ENCODE results near the gene BCAS2. TPM values are rescaled to one million over a fixed set of nuclear protein-coding genes. Genes with fewer than 3 reads are reported as not detected.
A peak's percentile ranks its signal among the peaks of the same experiment; 100 is the strongest.

Gene BCAS2
- total RNA-seq (2014; rRNA removed; shearing (Covaris generic); ENCODE audit: low replicate concordance): 13.3 and 17.8 TPM in 2 replicates

GRCh38 chr1:114581335-114582287 is at the start of gene BCAS2:
Gene BCAS2 (minus strand): TSS chr1:114581615. CDS start chr1:114581591, 24 bp downstream.
- in situ Hi-C loops (cut with HindIII; ENCODE audit: low pct_unique_long_range_greater_than_20kb, low sequenced_read_pairs): no loop called here

GRCh38 chr1:114627107-114627506 is 45.7 kb upstream of the BCAS2 start:
- no peak for DNase-seq (ENCODE audit: low read depth)
- in situ Hi-C loops (cut with HindIII; ENCODE audit: low pct_unique_long_range_greater_than_20kb, low sequenced_read_pairs): no loop called here

More at GRCh38 chr1:114581335-114582287, at the start of gene BCAS2:
- peak; percentile 93 for DNase-seq (ENCODE audit: low read depth)

DNA sequence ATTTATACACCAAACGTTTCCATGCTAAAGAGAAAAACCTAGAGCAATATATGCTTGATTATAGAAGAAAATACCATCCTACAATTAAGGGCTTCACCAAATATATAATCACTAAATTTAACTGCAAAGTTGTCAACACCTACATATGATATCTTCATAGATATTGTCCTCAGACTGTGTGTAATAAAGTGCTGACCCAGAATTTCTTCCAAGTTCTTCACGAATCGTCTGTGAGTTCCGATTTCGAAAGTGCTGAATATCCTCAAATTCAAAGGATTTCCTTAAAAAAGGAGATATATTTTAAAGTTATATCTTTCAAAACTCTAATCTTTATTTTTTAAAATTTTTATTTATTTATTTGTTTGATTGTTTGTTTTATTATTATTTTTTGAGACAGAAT is 41.9 kb upstream of the BCAS2 start:
- in situ Hi-C loops (cut with HindIII; ENCODE audit: low pct_unique_long_range_greater_than_20kb, low sequenced_read_pairs): no loop called here
- no peak for DNase-seq (ENCODE audit: low read depth)

DNA sequence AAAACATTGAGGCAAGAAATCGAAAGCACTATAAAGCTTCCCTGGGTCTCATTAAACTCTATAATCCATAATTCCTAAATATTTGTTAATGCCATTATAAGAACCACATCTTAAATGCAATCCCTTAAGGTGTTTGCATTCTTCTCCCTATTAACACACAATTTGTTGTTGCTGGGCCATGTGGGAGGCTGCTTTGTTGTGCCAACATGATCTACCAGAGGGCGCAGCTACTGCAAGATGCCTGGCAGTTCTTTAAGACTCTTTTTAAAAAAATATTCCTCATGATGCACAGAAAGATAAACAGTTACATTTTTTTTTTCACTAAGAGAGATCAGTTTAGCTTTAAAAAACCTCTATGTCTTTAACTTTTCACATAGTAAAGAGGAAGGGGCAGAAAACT is 39.0 kb upstream of the BCAS2 start:
- no peak for DNase-seq (ENCODE audit: low read depth)
- in situ Hi-C loops (cut with HindIII; ENCODE audit: low pct_unique_long_range_greater_than_20kb, low sequenced_read_pairs): no loop called here

DNA sequence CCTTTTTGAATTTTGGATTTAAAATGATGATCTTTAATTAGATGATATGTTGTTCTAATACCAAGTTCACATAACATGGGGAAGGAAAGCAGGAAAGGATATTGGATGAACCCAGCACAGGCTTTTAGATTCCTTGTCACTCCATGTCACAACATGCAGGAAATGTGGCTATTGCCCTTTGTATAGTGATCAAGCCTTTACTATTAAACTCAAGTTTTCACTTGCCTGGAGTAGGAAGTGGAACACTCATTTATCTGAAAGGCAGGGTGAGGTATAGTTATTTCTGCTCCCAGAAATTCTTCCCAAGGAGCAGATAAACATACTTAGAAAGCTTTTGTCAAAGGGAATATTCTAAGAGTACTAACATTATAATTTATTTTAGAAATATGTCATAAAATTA is 37.2 kb upstream of the BCAS2 start:
- no peak for DNase-seq (ENCODE audit: low read depth)
- in situ Hi-C loops (cut with HindIII; ENCODE audit: low pct_unique_long_range_greater_than_20kb, low sequenced_read_pairs): no loop called here

GRCh38 chr1:114610546-114611245 is 29.3 kb upstream of the BCAS2 start:
- peak; percentile 0 for DNase-seq (ENCODE audit: low read depth)
- in situ Hi-C loops (cut with HindIII; ENCODE audit: low pct_unique_long_range_greater_than_20kb, low sequenced_read_pairs): no loop called here

DNA sequence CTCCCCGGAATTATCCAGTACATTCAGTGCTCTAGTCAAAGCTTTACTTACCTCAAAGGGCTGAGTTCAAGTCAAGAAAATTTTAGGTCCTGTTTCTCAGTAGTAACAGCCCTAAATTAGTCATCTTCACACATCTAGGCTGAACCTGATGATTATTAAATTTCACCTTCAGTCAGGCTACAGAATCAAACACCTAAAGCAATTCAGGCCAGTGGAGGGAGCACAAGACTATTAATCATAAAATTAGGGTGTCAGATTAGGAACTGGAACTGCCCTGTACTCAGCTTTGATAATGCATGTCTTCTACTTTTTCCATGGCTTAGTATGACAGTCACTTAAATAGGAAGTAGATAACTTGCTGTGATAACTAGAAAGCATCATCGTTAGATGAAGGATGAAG is 28.4 kb upstream of the BCAS2 start:
- in situ Hi-C loops (cut with HindIII; ENCODE audit: low pct_unique_long_range_greater_than_20kb, low sequenced_read_pairs): no loop called here
- DNase-seq (ENCODE audit: low read depth): no peak

DNA sequence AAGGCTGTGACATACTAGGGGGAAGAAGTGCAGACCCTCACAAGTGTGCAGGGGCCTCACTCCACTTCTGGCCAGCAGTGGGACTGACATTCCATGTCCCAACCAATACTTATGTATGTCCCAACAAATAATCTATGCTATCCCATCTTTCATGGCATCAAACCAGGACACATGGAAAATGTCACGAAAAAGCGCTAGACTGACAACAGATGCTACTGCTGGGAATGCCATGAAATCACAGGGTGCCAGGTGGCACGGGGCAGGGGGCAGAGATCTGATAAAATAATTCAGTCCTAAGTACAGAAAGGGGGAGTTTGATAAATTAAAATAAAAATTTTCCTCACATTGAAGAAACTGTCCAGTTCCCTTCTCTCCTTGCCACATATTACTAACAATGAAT is 27.6 kb upstream of the BCAS2 start:
- no peak for DNase-seq (ENCODE audit: low read depth)

GRCh38 chr1:114607223-114607622 is 25.8 kb upstream of the BCAS2 start:
- in situ Hi-C loops (cut with HindIII; ENCODE audit: low pct_unique_long_range_greater_than_20kb, low sequenced_read_pairs): no loop called here
- no peak for DNase-seq (ENCODE audit: low read depth)

More for the DNA sequence above, 27.6 kb upstream of the BCAS2 start:
- in situ Hi-C loops (cut with HindIII; ENCODE audit: low pct_unique_long_range_greater_than_20kb, low sequenced_read_pairs): no loop called here

DNA sequence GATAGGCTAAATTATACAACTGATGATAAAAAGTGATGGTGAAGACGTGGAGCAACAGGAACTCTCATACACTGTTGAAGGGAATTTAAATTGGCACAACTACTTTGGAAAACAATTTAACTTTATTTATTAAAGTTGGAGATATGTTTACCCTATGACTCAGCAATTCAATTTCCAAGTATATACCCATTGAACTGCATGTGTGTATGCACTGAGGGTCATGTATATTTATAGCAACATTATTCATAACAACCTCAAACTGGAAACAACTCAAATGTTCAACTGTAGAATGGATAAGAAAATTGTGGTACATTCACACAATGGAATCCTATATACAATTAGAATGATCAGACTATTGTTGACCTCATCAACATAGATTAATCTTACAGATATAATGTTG is 16.5 kb upstream of the BCAS2 start:
- in situ Hi-C loops (cut with HindIII; ENCODE audit: low pct_unique_long_range_greater_than_20kb, low sequenced_read_pairs): no loop called here
- DNase-seq (ENCODE audit: low read depth): no peak

DNA sequence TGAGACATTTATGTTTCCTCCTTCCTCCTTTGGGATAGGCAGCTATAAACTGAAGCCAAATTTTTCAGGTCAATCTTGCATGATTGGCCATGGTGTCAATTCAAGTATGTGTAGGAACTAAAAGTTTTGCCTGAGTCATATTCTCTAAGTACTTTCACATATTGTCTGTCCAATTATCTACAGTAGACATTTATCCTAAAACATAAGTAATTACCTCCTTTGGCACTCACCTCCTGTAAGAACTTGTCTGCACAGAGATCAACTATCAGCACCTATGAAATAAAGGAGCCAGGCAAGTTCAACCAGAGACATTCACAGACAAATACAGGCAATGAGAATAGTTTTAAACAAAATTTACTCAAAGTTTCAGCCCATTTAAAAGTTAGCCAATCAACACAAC is 14.2 kb upstream of the BCAS2 start:
- in situ Hi-C loops (cut with HindIII; ENCODE audit: low pct_unique_long_range_greater_than_20kb, low sequenced_read_pairs): no loop called here

GRCh38 chr1:114594046-114594445 is 12.6 kb upstream of the BCAS2 start:
- DNase-seq (ENCODE audit: low read depth): no peak
- in situ Hi-C loops (cut with HindIII; ENCODE audit: low pct_unique_long_range_greater_than_20kb, low sequenced_read_pairs): no loop called here

More for the DNA sequence above, 14.2 kb upstream of the BCAS2 start:
- no peak for DNase-seq (ENCODE audit: low read depth)

GRCh38 chr1:114589122-114589521 is 7.7 kb upstream of the BCAS2 start:
- in situ Hi-C loops (cut with HindIII; ENCODE audit: low pct_unique_long_range_greater_than_20kb, low sequenced_read_pairs): no loop called here
- no peak for DNase-seq (ENCODE audit: low read depth)

DNA sequence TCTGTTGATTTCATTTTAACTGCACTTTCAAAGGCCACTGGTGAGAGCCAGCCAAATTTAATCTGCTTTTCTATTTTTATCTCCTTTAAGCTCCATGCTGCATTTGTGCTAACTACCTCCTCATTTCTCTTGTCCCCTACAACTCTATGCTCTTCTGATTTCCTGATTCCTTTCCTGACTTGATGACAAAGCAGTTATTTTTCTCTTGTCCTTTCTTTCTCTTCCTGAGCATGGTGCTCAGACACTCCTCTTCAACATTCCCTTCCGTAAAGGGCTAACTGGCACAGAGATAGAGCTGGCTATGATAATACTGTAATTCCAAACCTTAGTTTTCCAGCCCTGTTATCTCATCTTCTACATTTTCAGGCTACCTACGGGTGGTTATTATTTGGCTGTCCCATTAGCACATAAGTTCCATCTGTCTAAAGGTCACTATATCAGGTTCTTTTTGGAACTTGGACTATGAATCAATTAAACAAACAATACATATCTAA is 6.8 kb upstream of the BCAS2 start:
- in situ Hi-C loops (cut with HindIII; ENCODE audit: low pct_unique_long_range_greater_than_20kb, low sequenced_read_pairs): no loop called here
- no peak for DNase-seq (ENCODE audit: low read depth)

- in situ Hi-C loops (cut with HindIII; ENCODE audit: low pct_unique_long_range_greater_than_20kb, low sequenced_read_pairs): no loop called here
- no peak for DNase-seq (ENCODE audit: low read depth)
These were observed 6.0 kb upstream of the BCAS2 start for GRCh38 chr1:114587203-114587991.

GRCh38 chr1:114586513-114587047 is 5.2 kb upstream of the BCAS2 start:
- no peak for DNase-seq (ENCODE audit: low read depth)

GRCh38 chr1:114585231-114585630 is 3.8 kb upstream of the BCAS2 start:
- DNase-seq (ENCODE audit: low read depth): peak; percentile 10
- in situ Hi-C loops (cut with HindIII; ENCODE audit: low pct_unique_long_range_greater_than_20kb, low sequenced_read_pairs): no loop called here

More at GRCh38 chr1:114586513-114587047, 5.2 kb upstream of the BCAS2 start:
- in situ Hi-C loops (cut with HindIII; ENCODE audit: low pct_unique_long_range_greater_than_20kb, low sequenced_read_pairs): no loop called here

GRCh38 chr1:114574365-114574764 is 7.0 kb downstream of the BCAS2 start:
- in situ Hi-C loops (cut with HindIII; ENCODE audit: low pct_unique_long_range_greater_than_20kb, low sequenced_read_pairs): no loop called here
- no peak for DNase-seq (ENCODE audit: low read depth)
